ENCODE data around the gene UBE2E1. TPM values are rescaled to one million over a fixed set of nuclear protein-coding genes. Genes with fewer than 3 reads are reported as not detected.
"Not testable (repeated sequence)": the region's sequence is repeated elsewhere in the genome, so short reads cannot be mapped to it uniquely, and the experiment has no call there.

Gene UBE2E1
- total RNA-seq, 4 donors from 2014 or later = 89.4 to 153 (median 121) TPM

- Histone ChIP-seq H3K4me3 (peak overlapping the region; percentile 61 to 94), H3K9me3 (no peaks in the 10 kb centered on the region), H3K27ac (peak overlapping the region; percentile 62 to 97 (median 93)), H3K4me1 (peaks cover 3 to 57% (median 9%) of the 10 kb centered on the region in 3 donors), H3K27me3 (no peaks in the 10 kb centered on the region), H3K36me3 (peaks cover 0 to 33% of the 10 kb centered on the region in 2 donors)
- 0 to 5% methylated on average over 7 to 11 of the region's 48 CpGs for WGBS, 2 donors (ENCODE audit: low coverage in 1 of 2)
- ATAC-seq = peak; percentile 71
- TF ChIP-seq POLR2A (IDR thresholded peaks at IDR 0.05) (no peak), CTCF (IDR thresholded peaks at IDR 0.05) (no peak), POLR2AphosphoS5 (IDR thresholded peaks at IDR 0.05) (no peak), EP300 (IDR thresholded peaks at IDR 0.05) (no peak)
These were observed 110.6 kb downstream of the UBE2E1 start for GRCh38 chr3:23916152-23916885.

DNA sequence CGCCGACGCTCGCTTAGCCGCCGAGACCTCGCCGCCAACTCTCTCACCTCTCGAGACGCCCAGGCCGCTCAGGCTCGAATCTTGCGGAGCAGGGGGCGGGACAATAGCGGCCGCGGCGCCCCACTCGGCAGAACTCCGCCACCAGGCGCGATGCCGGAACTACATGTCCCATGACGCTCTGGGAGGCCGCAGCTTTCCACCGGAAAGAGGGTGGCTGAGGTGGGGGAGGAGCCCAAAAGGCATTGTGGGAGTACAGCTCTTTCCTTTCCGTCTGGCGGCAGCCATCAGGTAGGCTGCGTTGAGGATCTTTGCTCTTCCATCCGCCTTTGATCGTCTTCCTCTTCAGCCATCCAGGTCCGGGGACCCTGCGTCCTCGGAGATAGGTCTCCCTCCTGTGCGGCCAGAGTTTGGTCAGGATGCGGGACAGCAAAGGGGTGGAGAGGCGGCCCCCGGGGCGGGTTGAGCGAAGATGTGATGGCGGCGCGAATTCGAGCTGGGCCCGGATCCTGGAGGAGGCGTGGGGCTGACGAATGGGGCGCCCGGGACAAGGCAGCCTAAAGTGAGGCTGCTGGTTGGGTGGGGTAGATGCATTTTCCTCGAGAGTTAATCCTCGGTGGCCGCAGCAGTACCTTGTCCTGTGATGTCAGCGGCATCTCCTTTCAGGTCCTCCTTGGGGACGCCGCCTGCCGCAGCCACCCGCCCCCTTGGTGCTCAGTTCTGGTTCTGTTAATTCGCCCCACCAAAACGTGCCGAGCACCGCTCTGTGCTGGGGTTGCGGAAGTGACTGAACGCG lies 111.3 kb downstream of the UBE2E1 start, which contains the start of the genes NKIRAS1 and RPL15:
NKIRAS1 (minus strand) TSS at position 105 of the 793 bp plus-strand sequence. CDS start 6,086 bp downstream, outside the sequence.
RPL15 (plus strand) TSS at position 247 of the 793 bp plus-strand sequence. CDS start 728 bp downstream, outside the sequence.
- Histone ChIP-seq H3K27ac (peak within 1 kb of the TSS; percentile 70 to 97 (median 93)), H3K9me3 (no peaks in the 10 kb centered on the region), H3K36me3 (peaks cover 0 to 41% of the 10 kb centered on the region in 2 donors), H3K27me3 (no peaks in the 10 kb centered on the region), H3K4me1 (peaks cover 3 to 57% (median 9%) of the 10 kb centered on the region in 3 donors), H3K4me3 (peak within 1 kb of the TSS; percentile 61 to 94)
- 0% methylated on average over 3 to 9 of the region's 64 CpGs for WGBS, 2 donors (ENCODE audit: low coverage in 1 of 2)
- TF ChIP-seq EP300 (IDR thresholded peaks at IDR 0.05) = no peak
- peak; percentile 100 for TF ChIP-seq POLR2AphosphoS5 (IDR thresholded peaks at IDR 0.05)
- peak; percentile 63 to 92 (median 78) for TF ChIP-seq CTCF (IDR thresholded peaks at IDR 0.05)
- TF ChIP-seq POLR2A (IDR thresholded peaks at IDR 0.05) = peak; percentile 95 to 98
- peak; percentile 99 for ATAC-seq

DNA sequence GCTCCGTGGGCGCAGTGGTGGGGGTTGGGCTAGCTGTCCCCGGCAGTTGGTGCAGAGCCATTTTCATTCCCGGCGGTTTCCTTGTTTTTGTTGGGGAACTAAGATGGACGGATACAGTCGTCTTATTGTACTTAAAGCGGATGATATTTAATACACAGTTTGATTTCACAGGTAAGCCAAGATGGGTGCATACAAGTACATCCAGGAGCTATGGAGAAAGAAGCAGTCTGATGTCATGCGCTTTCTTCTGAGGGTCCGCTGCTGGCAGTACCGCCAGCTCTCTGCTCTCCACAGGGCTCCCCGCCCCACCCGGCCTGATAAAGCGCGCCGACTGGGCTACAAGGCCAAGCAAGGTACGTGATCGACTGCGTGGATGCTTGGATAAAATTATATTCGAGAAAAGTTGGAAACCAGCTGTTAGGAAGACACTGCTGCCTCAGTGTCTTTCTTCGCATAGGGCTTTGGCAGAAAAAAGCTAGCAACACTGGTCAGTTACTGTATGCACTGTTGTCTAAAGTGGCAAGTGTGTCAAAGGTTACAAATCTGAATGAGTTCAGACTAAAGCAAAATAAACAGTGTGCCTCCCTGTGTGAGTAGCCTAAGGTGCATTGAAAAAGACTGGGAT lies 112.0 kb downstream of the UBE2E1 start:
- not testable (repeated sequence) for H3K9me3 ChIP-seq, H3K27me3 ChIP-seq, ATAC-seq
- Histone ChIP-seq H3K4me1 (peaks cover 3 to 57% (median 9%) of the 10 kb centered on the region in 3 donors), H3K4me3 (peak overlapping the region; percentile 61 to 94), H3K36me3 (peaks cover 0 to 48% of the 10 kb centered on the region in 2 donors), H3K27ac (peak overlapping the region; percentile 70 to 97 (median 93))
- WGBS, 2 donors (ENCODE audit: low coverage in 1 of 2) = 0% methylated on average over 3 of the region's 21 CpGs

GRCh38 chr3:23918331-23918730 lies 112.6 kb downstream of the UBE2E1 start:
- H3K36me3 ChIP-seq = peaks cover 0 to 48% of the 10 kb centered on the region in 2 donors
- ATAC-seq, H3K27me3 ChIP-seq, H3K9me3 ChIP-seq: not testable (repeated sequence)
- H3K4me3 ChIP-seq = peak overlapping the region; percentile 61 to 94
- peaks cover 3 to 57% (median 9%) of the 10 kb centered on the region in 3 donors for H3K4me1 ChIP-seq
- peak overlapping the region in 3 of 4 donors; percentile 91 to 97 (median 95) for H3K27ac ChIP-seq
- 27 to 30% methylated on average over 9 to 12 of the region's 12 CpGs for whole genome bisulfite sequencing, 2 donors (ENCODE audit: low coverage in 1 of 2)

DNA sequence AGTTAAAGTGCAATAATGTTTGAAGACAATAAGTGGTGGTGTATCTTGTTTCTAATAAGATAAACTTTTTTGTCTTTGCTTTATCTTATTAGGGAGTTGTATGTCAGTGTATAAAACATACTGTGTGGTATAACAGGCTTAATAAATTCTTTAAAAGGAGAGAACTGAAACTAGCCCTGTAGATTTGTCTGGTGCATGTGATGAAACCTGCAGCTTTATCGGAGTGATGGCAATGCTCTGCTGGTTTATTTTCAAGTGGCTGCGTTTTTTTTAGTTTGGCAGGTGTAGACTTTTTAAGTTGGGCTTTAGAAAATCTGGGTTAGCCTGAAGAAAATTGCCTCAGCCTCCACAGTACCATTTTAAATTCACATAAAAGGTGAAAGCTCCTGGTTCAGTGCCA lies 113.9 kb downstream of the UBE2E1 start:
- Histone ChIP-seq H3K4me3 (no peak overlapping the region), H3K36me3 (peaks cover 0 to 48% of the 10 kb centered on the region in 2 donors), H3K27ac (no peak overlapping the region), H3K9me3 (no peaks in the 10 kb centered on the region), H3K27me3 (no peaks in the 10 kb centered on the region), H3K4me1 (peaks cover 3 to 48% (median 9%) of the 10 kb centered on the region in 3 donors)
- ATAC-seq = no peak
- TF ChIP-seq EP300 (IDR thresholded peaks at IDR 0.05) (no peak), POLR2AphosphoS5 (IDR thresholded peaks at IDR 0.05) (no peak), CTCF (IDR thresholded peaks at IDR 0.05) (no peak), POLR2A (IDR thresholded peaks at IDR 0.05) (no peak)
- 65 to 69% methylated on average over 2 of the region's 2 CpGs for WGBS, 2 donors (ENCODE audit: low coverage in 1 of 2)

Data from gastroesophageal sphincter (tissue), 4 donors.